Stimulated activated CD4-positive, alpha-beta T cell treated with anti-CD3 and anti-CD28 coated beads, Interleukin-2, amount 100 ng/mL, for 24 hours (primary cell): ENCODE data around the gene SNRPD1.
"Not testable (repeated sequence)": the region's sequence is repeated elsewhere in the genome, so short reads cannot be mapped to it uniquely, and the experiment has no call there.

Experiments used
- DNase-seq, 2 donors: peaks; one replicate each; pipeline ENCODE4 v3.0.0-alpha.2; 2020

SNRPD1 gene

DNA sequence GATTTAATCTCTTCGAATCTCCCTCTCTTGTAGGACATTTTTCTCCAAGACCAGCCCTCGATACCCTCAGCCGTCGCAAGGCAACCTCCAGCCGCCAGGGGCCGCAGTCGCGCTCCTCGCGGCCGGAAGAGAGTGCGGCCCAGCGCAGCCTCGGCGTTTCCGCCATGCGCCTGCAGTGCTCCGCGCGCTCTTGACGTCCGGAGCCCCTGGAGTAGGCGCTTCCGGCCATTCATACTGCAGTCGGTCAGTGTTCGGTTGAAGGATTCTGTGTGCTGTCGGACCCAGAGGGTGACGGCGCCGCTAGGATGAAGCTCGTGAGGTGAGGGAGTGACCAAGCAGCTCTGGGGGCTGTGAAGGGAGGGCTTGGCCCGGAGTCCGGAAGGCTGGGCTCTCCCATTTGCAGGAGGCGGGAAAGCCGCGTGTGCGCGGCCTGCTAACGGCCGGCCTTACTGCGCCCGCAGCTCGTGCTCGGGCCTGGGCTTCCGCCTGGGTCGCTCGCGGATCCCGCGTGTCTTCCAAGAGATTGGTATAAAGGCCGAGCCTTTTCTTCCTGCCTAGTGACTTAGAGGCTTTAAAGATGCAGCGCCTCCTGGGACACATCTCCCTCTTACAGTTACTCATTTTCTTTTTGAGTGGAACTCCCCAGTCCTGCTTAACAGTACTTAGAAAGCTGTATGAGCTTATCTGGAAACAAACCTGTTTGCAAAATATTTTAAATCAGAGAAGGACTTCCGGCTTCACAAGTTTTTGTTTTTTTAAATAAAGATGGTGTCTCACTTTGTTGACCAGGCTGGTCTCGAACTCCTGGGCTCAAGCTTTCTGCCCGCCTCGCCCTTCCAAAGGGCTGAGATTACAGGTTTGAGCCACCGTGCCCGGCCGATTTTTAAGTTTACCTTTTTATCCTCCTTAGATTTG is at the start of gene SNRPD1:
Gene SNRPD1 (plus strand): TSS at position 190 of the 915 bp plus-strand sequence. CDS start 116 bp downstream, at position 306.
- peak; percentile 91 to 92 for DNase-seq

DNA sequence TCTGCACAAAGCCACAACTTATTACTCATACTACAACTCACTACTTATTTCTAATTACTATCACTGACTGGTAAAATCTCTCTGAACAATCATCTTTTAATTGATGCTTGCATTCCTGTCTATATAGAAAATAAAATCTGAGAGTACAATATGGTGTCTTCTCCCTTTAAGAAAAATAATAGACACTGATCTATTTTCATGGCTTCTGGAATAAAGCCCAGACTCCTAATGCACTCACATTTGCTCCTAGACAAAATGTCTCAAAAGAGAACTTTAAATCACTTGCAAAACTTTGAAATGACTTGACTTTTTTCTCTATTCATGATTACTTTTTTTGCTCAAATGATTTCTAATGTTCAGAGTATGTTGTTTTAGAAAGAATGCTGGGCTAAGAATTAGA is 40.3 kb upstream of the SNRPD1 start:
- no peak for DNase-seq

DNA sequence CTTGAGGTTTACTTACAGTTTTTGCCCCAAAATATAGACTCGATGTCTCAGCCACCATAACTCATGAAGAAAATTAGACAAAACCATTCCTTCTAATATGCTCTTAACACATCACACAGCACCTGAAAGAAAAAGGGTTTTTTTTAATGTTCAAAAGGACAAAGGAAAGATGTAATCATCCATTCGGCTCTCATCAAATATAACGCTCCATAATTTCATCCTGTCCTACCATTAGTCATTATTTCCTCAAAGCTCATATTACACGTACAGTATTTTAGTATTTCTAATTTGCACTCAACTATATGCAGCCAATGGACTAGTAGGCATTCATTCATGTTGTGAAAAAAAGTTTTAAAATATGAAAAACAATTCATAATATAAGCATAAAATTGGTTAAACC is 36.5 kb upstream of the SNRPD1 start:
- no peak for DNase-seq

- no peak for DNase-seq
Observed at GRCh38 chr18:21584391-21584790, 27.7 kb upstream of the SNRPD1 start.

DNA sequence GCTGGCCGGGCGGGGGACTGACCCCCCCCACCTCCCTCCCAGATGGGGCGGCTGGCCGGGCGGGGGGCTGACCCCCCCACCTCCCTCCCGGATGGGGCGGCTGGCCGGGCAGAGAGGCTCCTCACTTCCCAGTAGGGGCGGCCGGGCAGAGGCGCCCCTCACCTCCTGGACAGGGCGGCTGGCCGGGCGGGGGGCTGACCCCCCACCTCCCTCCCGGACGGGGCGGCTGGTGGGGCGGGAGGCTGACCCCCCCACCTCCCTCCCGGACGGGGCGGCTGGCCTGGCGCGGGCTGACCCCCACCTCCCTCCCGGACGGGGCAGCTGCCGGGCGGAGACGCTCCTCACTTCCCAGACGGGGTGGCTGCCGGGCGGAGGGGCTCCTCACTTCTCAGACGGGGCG is 19.8 kb upstream of the SNRPD1 start:
- not testable (repeated sequence) for DNase-seq

- no peak for DNase-seq
Observed at GRCh38 chr18:21593540-21594257, 18.4 kb upstream of the SNRPD1 start.

GRCh38 chr18:21597620-21598019 is 14.5 kb upstream of the SNRPD1 start:
- no peak for DNase-seq

- no peak for DNase-seq
Observed at GRCh38 chr18:21598726-21599584, 13.2 kb upstream of the SNRPD1 start.

- peak; percentile 34 to 58 for DNase-seq
Observed at GRCh38 chr18:21599585-21600525, 12.3 kb upstream of the SNRPD1 start.

DNA sequence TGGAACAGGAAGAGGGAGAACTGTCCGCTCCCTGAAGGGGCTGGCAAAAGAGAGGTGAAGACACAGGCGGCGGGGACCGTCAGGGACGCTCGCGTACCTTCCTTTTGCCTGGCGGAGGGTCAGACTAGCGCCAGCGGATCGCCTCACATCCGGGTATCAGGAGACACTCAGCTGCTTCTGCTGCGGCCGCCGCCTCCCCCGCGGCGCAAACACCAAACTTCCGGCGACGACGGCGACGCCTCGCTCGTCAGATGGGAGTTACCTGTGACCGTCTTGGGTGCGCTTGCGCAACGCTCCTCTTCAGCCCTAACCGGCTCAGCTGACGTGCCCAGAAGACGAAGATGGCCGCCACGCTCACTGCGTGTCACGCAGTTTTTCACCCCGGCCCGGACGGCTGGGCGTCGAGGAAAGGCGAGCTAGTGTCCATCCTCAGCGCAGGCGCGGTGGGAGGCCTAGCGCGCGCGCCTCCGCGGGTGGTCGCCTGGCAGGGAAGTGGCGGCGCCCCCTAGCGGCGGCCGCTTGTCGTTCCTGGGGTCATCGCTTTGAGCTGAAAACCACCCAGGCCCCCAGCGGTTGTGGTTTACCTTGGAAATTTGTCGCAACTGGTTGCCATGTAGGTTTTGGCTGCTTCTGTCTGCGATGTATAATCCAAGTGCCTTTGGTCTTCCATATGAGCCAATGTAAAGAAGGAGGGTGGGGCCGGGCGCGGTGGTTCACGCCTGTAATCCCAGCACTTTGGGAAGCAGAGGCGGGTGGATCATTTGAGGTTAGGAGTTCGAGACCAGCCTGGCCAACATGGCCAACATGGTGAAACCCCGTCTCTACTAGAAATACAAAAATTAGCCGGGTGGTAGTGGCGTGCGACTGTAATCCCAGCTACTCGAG is 11.3 kb upstream of the SNRPD1 start, which contains the start of gene ESCO1:
Gene ESCO1 (minus strand): TSS at position 179 of the 885 bp plus-strand sequence. CDS start 25,861 bp downstream, outside the sequence.
- DNase-seq, result peak; percentile 92 to 93

DNA sequence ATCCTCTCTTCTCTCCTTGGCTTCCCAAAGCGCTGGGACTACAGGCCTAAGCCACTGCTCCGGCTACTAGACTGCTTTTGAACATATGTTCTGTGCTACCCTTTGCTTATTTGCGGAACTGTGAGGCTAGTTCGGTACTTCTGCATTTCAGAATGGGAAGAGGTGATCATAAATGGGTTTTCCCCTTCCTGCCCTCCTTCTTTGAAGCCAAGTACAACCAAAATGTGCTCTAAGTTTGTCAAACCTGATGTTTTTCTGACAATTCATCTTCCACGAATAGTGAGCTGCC is 9.9 kb upstream of the SNRPD1 start:
- DNase-seq, result no peak

DNA sequence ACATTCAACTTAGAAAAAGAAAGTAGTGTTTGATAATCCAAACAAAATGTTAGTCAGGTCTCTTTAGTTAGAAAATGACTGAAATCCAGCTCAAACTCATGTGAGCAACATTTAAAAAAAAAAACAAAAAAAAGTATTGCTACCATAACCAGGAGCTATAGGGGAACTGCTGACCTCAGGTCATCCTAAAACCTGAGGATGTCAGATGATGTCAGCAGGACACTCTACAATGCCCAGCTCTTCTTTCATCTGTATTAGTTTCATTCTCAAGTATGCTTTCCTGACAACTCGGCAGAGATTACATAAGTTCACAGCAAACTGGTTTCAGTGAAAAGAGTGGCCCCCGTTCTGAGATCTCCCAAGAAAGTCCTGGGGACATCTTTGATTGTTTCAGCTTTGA is 7.4 kb upstream of the SNRPD1 start:
- no peak for DNase-seq

DNA sequence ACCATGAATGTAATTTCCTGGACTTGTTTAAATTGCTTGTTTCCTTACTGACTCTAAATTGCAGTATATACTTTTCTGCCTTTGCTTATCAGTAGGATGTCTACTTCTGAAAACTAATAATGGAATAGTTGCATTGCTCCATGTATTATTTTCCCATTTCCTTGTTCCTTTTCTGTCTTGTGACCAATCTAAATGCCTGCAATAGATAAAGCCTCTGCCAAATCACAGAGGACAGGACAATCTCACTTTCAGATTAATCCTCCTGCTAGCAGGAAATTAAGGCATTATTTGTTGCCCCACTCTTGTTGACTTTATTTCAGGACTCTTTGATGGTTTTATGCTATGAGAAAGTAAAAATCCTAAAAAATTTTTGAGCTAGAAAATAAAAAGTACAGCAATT is 6.9 kb upstream of the SNRPD1 start:
- DNase-seq, result no peak

- not testable (repeated sequence) for DNase-seq
Observed at GRCh38 chr18:21611401-21612124, 551 bp upstream of the SNRPD1 start.

- not testable (repeated sequence) for DNase-seq
Observed at GRCh38 chr18:21621640-21622039, 9.5 kb downstream of the SNRPD1 start.

DNA sequence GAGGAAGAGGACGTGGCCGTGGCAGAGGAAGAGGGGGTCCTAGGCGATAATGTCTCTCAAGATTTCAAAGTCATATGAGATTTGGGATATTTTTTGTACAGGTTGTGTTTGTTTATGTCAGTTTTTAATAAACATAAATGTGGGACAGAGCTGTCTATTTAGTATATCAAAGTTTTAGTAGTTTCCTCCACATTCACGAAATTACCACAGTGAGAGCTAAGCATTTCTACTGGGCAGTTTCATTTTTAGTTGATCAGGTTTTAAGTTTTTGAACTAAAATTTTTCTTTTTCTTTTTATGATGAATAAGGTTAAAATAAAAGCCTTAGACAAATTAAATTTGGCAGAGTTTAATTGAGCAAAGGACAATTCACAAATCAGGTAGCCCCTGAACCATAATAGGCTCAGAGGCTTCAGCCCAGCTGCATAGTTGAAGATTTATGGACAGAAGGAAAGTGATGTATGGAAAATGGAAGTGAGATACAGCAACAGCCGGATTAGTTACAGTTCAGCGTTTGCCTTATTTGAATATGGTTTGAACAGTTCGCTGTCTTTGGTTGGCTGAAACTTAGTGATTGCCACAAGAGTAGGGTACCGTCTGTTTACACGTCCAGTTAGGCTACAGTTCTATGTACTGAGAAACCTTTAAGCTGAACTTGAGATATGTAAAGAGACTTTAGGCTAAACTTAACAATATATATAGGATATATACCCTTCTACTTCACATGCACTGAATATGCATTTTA is 17.1 kb downstream of the SNRPD1 start:
- DNase-seq, result no peak

- no peak for DNase-seq
Observed at GRCh38 chr18:21632393-21632792, 20.3 kb downstream of the SNRPD1 start.

GRCh38 chr18:21634588-21635199 is 22.6 kb downstream of the SNRPD1 start:
- DNase-seq, result no peak

- DNase-seq, result no peak
Observed at GRCh38 chr18:21636769-21637168, 24.7 kb downstream of the SNRPD1 start.
